ENCODE data around the gene HIBADH. TPM values are rescaled to one million over a fixed set of nuclear protein-coding genes. Genes with fewer than 3 reads are reported as not detected.

The HIBADH gene
- total and polyA plus RNA-seq, 10 of the 15 experiments (the other 5 are each of a cell fraction or from before 2014, with no cell fraction given) = 8.7 to 36.1 (median 18.6) TPM

- no peak overlapping the region for H2AFZ ChIP-seq (ENCODE audit: control insufficient read depth, low read depth, low read length)
- ChIA-PET CTCF (no interaction called here), RAD21 (ENCODE audit: unreplicated experiment) (no interaction called here), SMC1A (ENCODE audit: uncharacterized antibody, unreplicated experiment) (no interaction called here), POLR2A (no interaction called here)
- TF ChIP-seq SREBF2 (IDR thresholded peaks at IDR 0.05; ENCODE audit: low read length) (no peak), POLR2AphosphoS5 (IDR thresholded peaks at IDR 0.05; ENCODE audit: low read length) (no peak), BRCA1 (IDR thresholded peaks at IDR 0.05; ENCODE audit: low read depth, low read length) (no peak)
- H3K4me1 ChIP-seq (ENCODE audit: control insufficient read depth, insufficient read depth, low read length) = no peaks in the 10 kb centered on the region
- no peaks in the 10 kb centered on the region for H3K79me2 ChIP-seq (ENCODE audit: control insufficient read depth, insufficient read depth, low read length)
- H3K4me2 ChIP-seq (ENCODE audit: control insufficient read depth, insufficient read depth) = no peak overlapping the region
- no peak overlapping the region for H3K9ac ChIP-seq (ENCODE audit: control insufficient read depth, insufficient read depth, low read length)
- BruUV-seq (replicated peaks) = no TSS peak
- no peak overlapping the region for H3K27ac ChIP-seq (ENCODE audit: control insufficient read depth, insufficient read depth)
- H3K36me3 ChIP-seq (ENCODE audit: control insufficient read depth in 2 of 2, insufficient read depth in 2 of 2, low read length in 1 of 2) = no peaks in the 10 kb centered on the region
- no peak overlapping the region for H3K4me3 ChIP-seq
- FAIRE-seq (no peak), ATAC-seq (no peak), DNase-seq (ENCODE audit: low read depth, low spot score) (no peak)
- in situ Hi-C loops (cut with MboI) (no loop called here), intact Hi-C loops (cut with micrococcal nuclease; ENCODE audit: unreplicated experiment) (loop anchor here (5.0 kb wide), 1 partner anchor 337 kb away; no protein-coding TSS in a partner anchor)
- no peaks in the 10 kb centered on the region for H4K20me1 ChIP-seq (ENCODE audit: control insufficient read depth, insufficient read depth)
- no peaks in the 10 kb centered on the region for H3K9me3 ChIP-seq (replicated peaks; ENCODE audit: control insufficient read depth, insufficient read depth, low read length)
- H3K27me3 ChIP-seq (replicated peaks in 1 of 2; ENCODE audit: control insufficient read depth in 2 of 2, insufficient read depth in 2 of 2, low read length in 1 of 2) = no peaks in the 10 kb centered on the region
- WGBS (ENCODE audit: insufficient coverage, insufficient replicate concordance, low lambda C conversion rate, missing lambda C conversion rate) = 86% methylated on average over 1 of the region's 1 CpG
Observed at GRCh38 chr7:27685209-27685608, 22.5 kb upstream of the HIBADH start.

GRCh38 chr7:27684491-27684890 lies 21.8 kb upstream of the HIBADH start:
- in situ Hi-C loops (cut with MboI) (no loop called here), intact Hi-C loops (cut with micrococcal nuclease; ENCODE audit: unreplicated experiment) (no loop called here)
- H3K4me2 ChIP-seq (ENCODE audit: control insufficient read depth, insufficient read depth) = no peak overlapping the region
- no peaks in the 10 kb centered on the region for H3K27me3 ChIP-seq (replicated peaks in 1 of 2; ENCODE audit: control insufficient read depth in 2 of 2, insufficient read depth in 2 of 2, low read length in 1 of 2)
- ATAC-seq (no peak), FAIRE-seq (no peak), DNase-seq (ENCODE audit: low read depth, low spot score) (no peak)
- no TSS peak for BruUV-seq (replicated peaks)
- no peaks in the 10 kb centered on the region for H3K79me2 ChIP-seq (ENCODE audit: control insufficient read depth, insufficient read depth, low read length)
- TF ChIP-seq RB1 (IDR thresholded peaks at IDR 0.05; ENCODE audit: borderline replicate concordance) (no peak), USF1 (IDR thresholded peaks at IDR 0.05; ENCODE audit: borderline replicate concordance, extremely low read length, insufficient read depth, low read depth, low read length) (no peak), NR2C1 (IDR thresholded peaks at IDR 0.05) (no peak), POLR2A (IDR thresholded peaks at IDR 0.05; ENCODE audit: low read depth, low read length) (no peak), CEBPZ (IDR thresholded peaks at IDR 0.05; ENCODE audit: low read depth, low read length) (no peak)
- ChIA-PET POLR2A (no interaction called here), SMC1A (ENCODE audit: uncharacterized antibody, unreplicated experiment) (interaction anchor here (0.9 to 1.2 kb wide), 2 partner anchors 10 to 14 kb away, joined by 3 read pairs; no protein-coding TSS in a partner anchor), CTCF (no interaction called here), RAD21 (ENCODE audit: unreplicated experiment) (no interaction called here)
- no peaks in the 10 kb centered on the region for H3K36me3 ChIP-seq (ENCODE audit: control insufficient read depth in 2 of 2, insufficient read depth in 2 of 2, low read length in 1 of 2)
- no peak overlapping the region for H2AFZ ChIP-seq (ENCODE audit: control insufficient read depth, low read depth, low read length)
- H3K9ac ChIP-seq (ENCODE audit: control insufficient read depth, insufficient read depth, low read length) = no peak overlapping the region
- H3K9me3 ChIP-seq (replicated peaks; ENCODE audit: control insufficient read depth, insufficient read depth, low read length) = no peaks in the 10 kb centered on the region
- H4K20me1 ChIP-seq (ENCODE audit: control insufficient read depth, insufficient read depth) = no peaks in the 10 kb centered on the region
- no peak overlapping the region for H3K4me3 ChIP-seq
- H3K4me1 ChIP-seq (ENCODE audit: control insufficient read depth, insufficient read depth, low read length) = no peaks in the 10 kb centered on the region
- H3K27ac ChIP-seq (ENCODE audit: control insufficient read depth, insufficient read depth) = no peak overlapping the region
- WGBS (ENCODE audit: insufficient coverage, insufficient replicate concordance, low lambda C conversion rate, missing lambda C conversion rate) = 24% methylated on average over 4 of the region's 4 CpGs
